OCI-M2 (cell line): Measurements from ENCODE around the gene CLEC11A.
A peak's percentile ranks its signal among the peaks of the same experiment; 100 is the strongest.

Source experiments
- DNase-seq: peaks from one replicate; lab custom pipeline; 2025; ENCODE audit not compliant: unreplicated experiment; lab: John Stamatoyannopoulos, UW

Gene CLEC11A

GRCh38 chr19:50703915-50704796 lies 19.0 kb upstream of the CLEC11A start:
- DNase-seq, result no peak

- DNase-seq, result peak; percentile 97
Observed at GRCh38 chr19:50705422-50706019, 17.6 kb upstream of the CLEC11A start.

- DNase-seq, result no peak
Observed at GRCh38 chr19:50706387-50706786, 16.8 kb upstream of the CLEC11A start.

DNA sequence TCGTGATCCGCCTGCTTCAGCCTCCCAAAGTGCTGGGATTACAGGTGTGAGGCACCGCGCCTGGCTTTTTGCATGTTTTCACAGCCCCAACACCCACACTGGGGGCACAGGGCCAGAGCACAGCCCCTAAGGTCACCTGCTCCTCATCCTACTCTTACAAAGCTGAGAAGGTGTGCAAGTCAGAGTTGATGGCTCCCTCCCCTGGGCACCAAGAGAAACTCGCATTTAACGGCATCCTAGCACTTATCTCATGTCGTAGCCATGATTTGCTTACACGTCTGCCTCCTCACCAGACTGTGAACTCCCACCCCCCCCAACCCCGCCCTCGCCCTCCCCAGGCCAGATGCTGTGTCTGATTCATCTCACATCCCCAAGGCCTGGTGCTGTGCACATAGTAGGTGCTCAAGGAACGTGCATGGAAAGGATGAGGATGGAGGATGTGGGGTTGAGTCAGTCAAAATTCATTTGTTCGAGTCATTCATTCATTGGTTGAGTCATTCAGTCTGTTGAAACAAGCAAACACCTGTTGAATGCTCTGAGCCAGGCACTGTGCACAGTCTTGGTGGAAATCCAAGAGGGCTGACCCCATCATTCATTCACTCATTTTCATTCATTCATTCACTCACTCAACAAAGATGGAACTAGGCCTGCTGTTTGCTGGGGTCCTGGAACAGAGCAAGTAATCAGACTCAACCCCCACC lies 14.8 kb upstream of the CLEC11A start:
- no peak for DNase-seq

DNA sequence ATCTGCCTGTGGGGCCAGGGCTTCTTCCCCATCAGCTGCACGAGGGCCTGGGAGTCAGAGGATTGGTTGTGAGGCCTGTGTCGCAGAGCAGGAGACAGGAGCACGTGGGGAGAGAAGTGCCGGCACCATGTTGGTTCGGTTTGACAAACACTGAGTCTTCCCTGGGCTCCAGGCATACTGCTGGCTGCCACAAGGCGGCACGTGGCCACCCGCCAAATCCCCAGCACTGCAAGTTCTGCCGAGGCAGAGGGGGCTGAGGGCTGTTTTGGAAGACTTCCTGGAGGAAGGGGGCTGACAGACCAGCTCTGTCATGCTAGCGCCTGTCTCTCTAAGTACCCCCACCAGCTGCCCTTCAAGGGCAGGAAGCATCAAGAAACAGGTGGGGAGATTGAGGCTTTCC lies 13.1 kb upstream of the CLEC11A start:
- no peak for DNase-seq

DNA sequence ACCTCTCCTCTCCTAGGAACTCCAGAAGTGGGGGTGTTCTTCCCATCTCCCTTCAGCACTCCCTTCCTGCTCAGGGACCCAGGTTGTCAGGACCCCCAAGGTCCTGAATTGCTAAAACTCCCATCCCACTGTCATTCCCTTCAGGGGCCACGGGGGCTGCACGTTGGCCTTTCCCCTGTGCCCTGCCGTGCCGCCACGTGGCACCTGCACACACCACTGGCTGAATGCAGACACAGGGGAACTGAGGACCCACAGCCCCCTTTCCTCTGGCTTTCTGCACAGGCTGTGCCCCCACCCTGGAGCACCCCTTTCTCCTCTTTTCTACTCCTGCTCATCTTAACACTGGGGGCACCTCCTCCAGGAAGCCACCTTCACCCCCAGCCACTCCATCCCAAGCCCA lies 12.6 kb upstream of the CLEC11A start:
- DNase-seq, result no peak

DNA sequence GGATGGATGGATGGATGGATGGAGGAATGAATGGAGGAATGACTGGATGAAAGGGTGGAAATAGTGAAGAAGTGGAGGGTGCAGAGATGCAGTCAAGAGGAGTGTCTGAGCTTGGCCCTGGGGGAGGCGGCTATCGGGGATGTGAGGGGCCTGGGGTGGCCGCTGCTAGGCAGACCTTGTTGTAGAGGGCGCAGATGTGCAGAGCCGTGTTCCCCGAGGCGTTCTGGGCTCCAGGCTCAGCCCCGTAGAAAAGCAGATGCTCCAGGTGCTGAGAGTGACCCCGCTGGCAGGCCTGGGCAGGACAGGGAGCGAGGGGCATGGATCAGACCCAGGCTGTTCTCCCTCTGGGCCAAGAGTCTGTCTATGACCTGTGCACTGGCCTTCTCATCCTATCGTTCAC lies 12.0 kb upstream of the CLEC11A start:
- no peak for DNase-seq

GRCh38 chr19:50711805-50712204 lies 11.4 kb upstream of the CLEC11A start:
- no peak for DNase-seq

DNA sequence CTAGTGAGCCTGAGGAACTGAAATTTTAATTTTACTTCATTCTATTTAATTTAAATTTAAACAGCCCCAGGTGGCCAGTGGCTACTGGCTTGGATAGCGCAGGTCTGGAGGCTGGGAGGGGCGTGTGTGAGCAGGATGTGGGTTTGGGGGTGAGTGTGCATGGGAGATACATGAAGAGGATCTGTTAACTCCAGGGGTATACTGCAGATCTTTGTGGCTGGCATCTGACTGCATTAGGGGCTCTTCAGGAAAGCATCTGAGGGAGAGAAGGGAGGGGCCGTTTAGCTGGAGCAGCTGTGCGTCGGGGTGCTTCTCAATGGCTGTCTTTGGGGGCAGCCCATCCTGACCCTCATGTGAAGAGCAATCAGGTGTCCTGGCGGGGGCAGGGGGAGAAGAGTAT lies 10.3 kb upstream of the CLEC11A start:
- DNase-seq, result no peak

GRCh38 chr19:50713556-50714236 lies 9.5 kb upstream of the CLEC11A start:
- no peak for DNase-seq

- no peak for DNase-seq
Observed at GRCh38 chr19:50716178-50717025, 6.8 kb upstream of the CLEC11A start.

- DNase-seq, result no peak
Observed at GRCh38 chr19:50717026-50717723, 6.0 kb upstream of the CLEC11A start.

DNA sequence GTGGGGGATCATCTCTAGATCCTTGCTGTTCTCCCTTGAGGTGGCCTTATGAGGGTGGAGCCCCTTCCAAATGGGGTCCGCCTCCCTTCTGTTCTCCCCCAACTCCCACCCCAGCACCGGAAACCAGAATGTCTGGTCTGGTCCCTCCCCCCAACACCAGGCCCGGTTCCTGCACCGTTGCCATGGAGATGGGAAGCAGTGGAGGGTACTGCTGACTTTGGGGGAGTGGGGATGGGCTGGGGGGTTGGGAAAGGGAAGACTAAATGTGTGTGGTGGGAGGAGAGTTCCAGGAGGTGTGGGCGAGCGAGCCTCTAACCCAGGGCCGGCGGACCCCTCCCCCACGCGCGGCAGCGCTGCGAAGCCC lies 5.3 kb upstream of the CLEC11A start:
- no peak for DNase-seq

GRCh38 chr19:50718255-50719118 lies 4.7 kb upstream of the CLEC11A start:
- no peak for DNase-seq

DNA sequence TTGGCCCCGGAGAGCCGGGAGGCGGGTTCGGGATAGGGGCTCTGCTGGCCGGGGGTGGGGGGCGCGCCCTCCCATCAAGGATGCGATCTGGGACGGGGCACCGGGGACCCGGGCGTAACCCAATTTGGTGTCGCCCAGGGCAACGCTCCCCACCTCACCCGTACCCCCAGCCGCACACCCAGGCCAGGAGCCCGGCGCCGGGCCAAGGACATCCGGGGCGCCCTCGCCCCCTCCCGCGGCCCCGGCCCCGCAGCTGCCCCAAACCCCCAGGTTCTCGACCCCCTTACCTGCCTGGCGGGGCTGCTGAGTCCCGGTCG lies 4.1 kb upstream of the CLEC11A start:
- no peak for DNase-seq

- no peak for DNase-seq
Observed at GRCh38 chr19:50719566-50719965, 3.6 kb upstream of the CLEC11A start, which contains the start of gene SHANK1. TSS of gene SHANK1 (minus strand) at chr19:50719802. CDS start at chr19:50716919, 2,883 bp downstream.

DNA sequence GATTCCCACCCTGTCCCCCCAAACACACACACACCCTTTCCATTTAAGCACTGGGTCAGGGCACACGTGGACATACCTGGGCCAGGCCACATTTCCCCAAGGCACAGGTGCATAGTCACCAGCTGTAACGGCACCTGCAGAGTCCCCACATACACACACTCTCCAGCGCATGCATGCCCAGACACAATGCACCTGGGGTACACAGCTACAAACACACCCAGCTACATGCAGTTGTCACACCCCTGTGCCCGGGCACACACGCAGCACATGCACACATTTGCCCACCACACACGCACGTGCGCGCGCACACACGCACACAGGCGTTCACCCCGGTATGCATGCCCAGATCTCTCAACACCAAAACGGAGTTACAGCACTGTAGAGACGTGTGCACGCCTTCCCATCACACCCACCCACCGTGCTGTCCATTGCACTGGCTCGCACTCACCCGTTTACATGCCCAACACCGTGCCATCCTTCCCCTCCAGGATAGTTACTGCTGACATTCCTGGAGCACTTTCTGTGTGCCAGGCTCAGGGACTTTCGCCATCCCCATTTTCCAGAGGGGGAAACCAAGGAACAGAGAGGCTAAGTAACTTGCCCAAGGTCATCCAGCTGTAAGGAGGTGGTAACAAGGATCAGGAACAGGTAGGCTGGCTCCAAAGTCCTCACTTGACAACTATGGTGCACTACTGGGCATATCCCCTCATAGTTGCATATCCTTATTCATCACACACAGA lies 2.8 kb upstream of the CLEC11A start:
- DNase-seq, result no peak

- DNase-seq, result no peak
Observed at GRCh38 chr19:50720921-50721381, 2.2 kb upstream of the CLEC11A start.
